GM19463 (cell line): Measurements from ENCODE around the gene STXBP6.

Experiments
- ATAC-seq: cut with Tn5 transposase; IDR thresholded peaks from one replicate; pipeline ENCODE4 v1.9.1; 2021; ENCODE audit warnings: mild to moderate bottlenecking, moderate library complexity; ENCODE audit not compliant: unreplicated experiment

STXBP6 gene

GRCh38 chr14:25052921-25053320 lies 3.0 kb upstream of the STXBP6 start:
- no peak for ATAC-seq

DNA sequence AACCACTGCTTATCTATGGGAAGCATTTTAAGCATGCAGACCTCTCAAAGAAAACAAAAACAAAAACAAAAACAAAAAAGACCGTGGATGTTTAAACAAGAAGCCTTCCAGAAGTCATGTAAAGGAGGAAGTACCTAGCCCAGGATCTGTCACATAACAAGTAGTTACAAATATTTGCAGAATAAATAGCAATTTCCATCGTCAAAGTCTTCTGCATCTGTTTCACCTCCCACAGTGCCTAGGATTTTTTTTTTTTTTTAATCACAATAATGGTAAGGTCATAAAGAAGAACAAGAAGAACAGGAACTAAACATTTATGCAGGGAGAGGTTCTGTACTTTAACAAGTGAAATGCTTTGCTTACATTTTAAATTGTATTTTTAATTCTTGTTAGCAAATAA lies 2.4 kb upstream of the STXBP6 start:
- ATAC-seq = no peak

GRCh38 chr14:25050269-25051150 lies 563 bp upstream of the STXBP6 start:
- ATAC-seq = peak; percentile 17

- ATAC-seq = no peak
These were observed 817 bp downstream of the STXBP6 start for GRCh38 chr14:25049093-25049567.

- no peak for ATAC-seq
These were observed 1.6 kb downstream of the STXBP6 start for GRCh38 chr14:25048170-25049016.

DNA sequence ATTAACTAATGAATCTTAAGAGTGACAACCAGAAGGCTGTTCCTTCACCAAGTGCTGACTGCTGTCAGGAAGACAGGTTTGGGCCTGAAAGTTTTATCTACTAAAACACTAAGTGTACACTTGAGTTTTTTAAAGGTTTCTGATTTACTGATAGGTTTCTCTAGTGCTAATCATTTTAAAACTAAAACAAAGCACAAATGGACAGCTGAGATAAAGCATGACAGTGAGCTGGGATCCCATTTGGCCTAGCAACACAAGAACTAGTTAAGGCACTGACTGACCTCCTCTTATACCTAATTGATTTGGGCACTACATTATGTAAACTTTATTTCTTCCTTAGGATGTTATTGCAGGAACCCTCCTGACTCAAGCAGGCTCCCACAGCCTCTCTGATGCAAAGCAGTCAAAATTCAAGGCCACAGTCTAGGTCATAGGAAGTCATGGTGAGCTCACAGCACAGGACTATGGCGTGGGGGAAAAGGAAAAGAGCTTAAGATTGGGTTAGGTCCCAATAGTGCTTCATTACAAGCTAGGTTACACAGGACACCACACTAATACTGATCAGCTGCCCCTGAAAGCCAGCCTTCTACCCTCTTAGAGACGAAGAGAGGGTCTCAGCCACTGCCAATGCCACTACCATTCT lies 3.5 kb downstream of the STXBP6 start:
- no peak for ATAC-seq

DNA sequence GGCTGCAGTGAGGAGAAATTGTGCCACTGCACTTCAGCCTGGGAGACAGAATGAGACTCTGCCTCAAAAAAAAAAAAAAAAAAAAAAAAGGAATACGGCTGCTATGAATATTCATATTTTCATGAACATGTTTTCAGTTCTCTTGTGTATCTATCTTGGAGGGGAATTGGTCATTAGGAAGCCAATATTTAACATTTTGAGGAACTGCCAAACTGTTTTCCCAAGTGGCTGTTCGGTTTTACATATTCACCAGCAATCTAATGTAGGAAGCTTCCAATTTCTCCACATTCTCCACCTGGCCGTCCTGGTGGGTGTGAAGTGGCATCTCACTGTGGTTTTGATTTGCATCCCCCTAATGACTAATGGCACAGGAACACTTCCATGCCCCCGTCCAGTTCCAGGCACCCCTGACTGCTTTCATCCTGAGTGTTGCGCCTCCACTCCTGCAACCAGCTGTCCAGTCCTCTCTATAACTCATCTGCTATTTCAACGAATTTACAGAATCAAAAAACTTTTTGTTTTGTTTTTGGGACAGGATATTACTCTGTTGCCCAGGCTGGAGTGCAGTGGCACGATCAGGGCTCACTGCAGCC lies 5.7 kb downstream of the STXBP6 start:
- ATAC-seq = no peak

GRCh38 chr14:25042362-25043299 lies 7.3 kb downstream of the STXBP6 start:
- no peak for ATAC-seq

GRCh38 chr14:25041898-25042297 lies 8.0 kb downstream of the STXBP6 start:
- ATAC-seq = no peak

GRCh38 chr14:25041484-25041883 lies 8.5 kb downstream of the STXBP6 start:
- ATAC-seq = no peak

DNA sequence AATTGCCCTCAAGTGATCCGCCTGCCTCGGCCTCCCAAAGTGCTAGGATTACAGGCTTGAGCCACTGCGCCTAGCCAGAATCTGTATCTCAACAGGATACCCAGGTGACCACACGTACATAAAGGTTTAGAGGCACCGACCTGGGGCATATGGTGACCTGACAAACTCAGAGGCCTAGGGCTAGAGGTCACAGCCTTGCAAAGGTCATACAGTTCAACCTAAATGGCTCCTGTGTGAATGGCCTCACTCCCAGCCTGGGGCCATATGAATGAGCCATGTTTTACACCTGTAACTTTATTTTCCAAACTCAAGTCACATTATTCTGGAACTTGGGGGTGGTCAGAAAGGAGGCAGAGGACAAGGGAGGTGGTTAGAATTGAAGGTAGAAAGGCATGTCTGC lies 10.0 kb downstream of the STXBP6 start:
- ATAC-seq = no peak

DNA sequence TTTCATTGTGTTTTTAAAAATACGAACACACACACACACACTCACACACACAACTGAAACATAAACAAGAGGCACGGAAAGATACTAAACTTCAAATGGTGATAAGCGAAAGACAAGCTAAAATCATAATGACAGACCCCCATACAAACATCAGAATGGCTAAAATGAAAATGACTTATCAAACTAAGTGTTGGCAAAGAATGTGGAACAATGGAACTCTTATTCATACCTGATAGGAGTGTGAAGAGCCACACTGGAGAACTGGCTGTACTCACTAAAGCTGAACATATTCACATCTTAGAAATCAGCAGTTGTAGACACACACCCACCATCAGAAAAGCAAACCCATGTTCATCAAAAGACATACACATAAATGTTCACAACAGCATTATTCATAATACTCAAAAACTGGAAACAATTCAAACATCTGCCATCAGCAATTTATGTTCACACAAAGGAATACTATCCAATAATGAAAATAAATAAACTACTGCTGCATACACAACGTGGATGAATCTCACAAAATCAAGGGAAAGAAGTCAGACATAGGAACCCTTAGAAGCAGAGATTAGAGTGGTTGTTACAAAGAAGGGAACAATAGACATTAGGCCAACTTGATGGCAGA lies 11.8 kb downstream of the STXBP6 start:
- no peak for ATAC-seq

- no peak for ATAC-seq
These were observed 12.9 kb downstream of the STXBP6 start for GRCh38 chr14:25037032-25037431.

GRCh38 chr14:25034803-25035681 lies 14.9 kb downstream of the STXBP6 start:
- no peak for ATAC-seq

GRCh38 chr14:25033358-25033757 lies 16.6 kb downstream of the STXBP6 start:
- ATAC-seq = no peak

DNA sequence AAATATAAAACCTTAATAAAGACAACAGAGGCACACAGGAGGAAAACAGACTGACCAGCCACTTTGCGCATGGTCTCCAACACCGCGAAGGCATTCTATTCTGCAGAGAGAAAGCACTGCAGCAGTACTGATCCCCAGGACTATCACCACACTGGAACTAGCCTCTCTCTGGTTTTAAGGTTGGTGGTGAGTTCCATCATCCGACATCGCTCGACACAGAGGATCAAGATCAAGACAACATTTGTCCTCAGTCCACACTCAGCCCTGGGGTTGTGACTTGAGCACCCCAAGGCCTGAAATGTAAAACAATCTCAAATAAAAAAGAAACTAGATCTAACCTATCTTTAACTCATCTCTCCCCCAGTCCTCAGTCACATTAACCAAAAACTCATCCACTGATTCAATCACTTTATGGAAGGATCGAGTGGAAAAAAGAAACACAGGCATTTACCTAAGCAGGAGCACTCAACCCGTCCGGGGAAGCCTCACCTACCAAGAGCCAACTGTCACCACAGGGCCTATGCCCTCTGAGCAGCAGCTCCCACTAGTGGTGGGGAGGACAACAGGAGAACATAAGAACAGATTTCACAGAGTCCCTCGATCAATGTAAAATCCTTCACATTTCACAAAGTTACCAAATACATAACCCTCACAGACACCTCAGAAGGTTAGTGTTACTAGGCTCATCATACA lies 17.7 kb downstream of the STXBP6 start:
- ATAC-seq = no peak

GRCh38 chr14:25026476-25027137 lies 23.3 kb downstream of the STXBP6 start:
- peak; percentile 77 for ATAC-seq
